H7 (cell line): ENCODE measurements around the gene ERC1. TPM values are rescaled to one million over a fixed set of nuclear protein-coding genes. Genes with fewer than 3 reads are reported as not detected.
"Not testable (repeated sequence)": the region's sequence is repeated elsewhere in the genome, so short reads cannot be mapped to it uniquely, and the experiment has no call there.

Source experiments
- DNase-seq: peaks from one replicate; pipeline ENCODE4 v3.0.0; 2012
- H3K27me3 ChIP-seq: 2 replicates; pipeline ENCODE4 v1.6.0; 2011; ENCODE audit warnings: mild to moderate bottlenecking, low read length; ENCODE audit not compliant: control insufficient read depth, insufficient read depth
- H3K36me3 ChIP-seq: replicated peaks from 2 replicates; pipeline ENCODE4 v1.5.1; 2011; ENCODE audit warnings: low read length; ENCODE audit not compliant: control insufficient read depth, insufficient read depth
- H3K4me3 ChIP-seq: 2 replicates; pipeline ENCODE4 v1.5.1; 2011; ENCODE audit warnings: low read depth, mild to moderate bottlenecking, control low read depth, low read length, moderate library complexity; ENCODE audit not compliant: insufficient read depth
- total RNA-seq: library from RNA; depleted of rRNA; stranded (reverse); fragments of >200 nt; shearing (Covaris generic); gene quantifications from 2 replicates; pipeline ENCODE4 v1.2.3, GENCODE V29; 2014

The ERC1 gene
- total RNA-seq, 1 experiment from 2014 or later, result 10.3 TPM

- no peak for DNase-seq
- H3K27me3 ChIP-seq, result no peaks in the 10 kb centered on the region
- H3K4me3 ChIP-seq, result no peak overlapping the region
- H3K36me3 ChIP-seq, result no peaks in the 10 kb centered on the region
Measured at GRCh38 chr12:1226951-1227350, 235.9 kb downstream of the ERC1 start.

- DNase-seq, result no peak
- Histone ChIP-seq H3K4me3 (no peak overlapping the region), H3K27me3 (no peaks in the 10 kb centered on the region), H3K36me3 (no peaks in the 10 kb centered on the region)
Measured at GRCh38 chr12:1234073-1234472, 243.1 kb downstream of the ERC1 start.

DNA sequence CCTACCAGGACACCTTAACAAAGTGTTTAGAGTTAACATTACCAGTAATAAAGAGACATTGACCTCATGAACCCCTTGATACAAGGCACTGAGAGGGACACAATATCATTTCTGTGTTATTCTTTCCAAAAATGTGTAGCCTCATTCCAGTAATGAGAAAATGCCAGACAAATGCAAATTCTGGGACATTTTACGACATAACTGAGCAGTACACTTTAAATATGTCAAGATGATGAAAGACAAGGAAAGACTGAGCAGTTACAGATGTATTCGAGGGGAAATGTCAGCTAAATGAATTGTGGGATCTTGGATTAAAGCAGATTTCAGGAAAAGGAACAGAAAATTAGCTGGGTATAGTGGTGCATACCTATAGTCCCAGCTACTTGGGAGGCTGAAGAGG lies 255.6 kb downstream of the ERC1 start:
- Histone ChIP-seq H3K36me3 (no peaks in the 10 kb centered on the region), H3K27me3 (no peaks in the 10 kb centered on the region)

DNA sequence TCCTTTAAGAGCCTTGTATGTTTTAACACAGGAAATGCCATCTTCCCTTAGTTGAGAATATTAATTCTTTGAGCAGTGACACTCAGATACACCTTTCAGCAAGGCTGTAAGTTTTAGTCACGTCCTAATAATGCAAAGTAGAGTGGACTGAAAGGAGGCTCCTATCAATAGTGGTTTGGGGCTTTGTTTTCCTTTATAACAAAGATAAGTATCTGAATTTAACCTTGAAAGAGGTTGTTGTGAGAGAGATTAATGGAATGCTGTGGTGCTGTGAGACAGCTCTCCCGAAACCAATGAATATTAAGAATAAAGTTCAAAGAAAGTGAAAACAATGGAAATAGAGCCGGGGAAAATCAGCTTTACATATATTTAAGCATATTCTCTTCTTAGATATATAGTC lies 259.6 kb downstream of the ERC1 start:
- Histone ChIP-seq H3K27me3 (no peaks in the 10 kb centered on the region), H3K4me3 (no peak overlapping the region), H3K36me3 (no peaks in the 10 kb centered on the region)
- no peak for DNase-seq

More for the DNA sequence above, 255.6 kb downstream of the ERC1 start:
- no peak overlapping the region for H3K4me3 ChIP-seq
- DNase-seq, result no peak

GRCh38 chr12:1252758-1253157 lies 261.7 kb downstream of the ERC1 start:
- no peak overlapping the region for H3K4me3 ChIP-seq
- H3K36me3 ChIP-seq, result no peaks in the 10 kb centered on the region
- no peaks in the 10 kb centered on the region for H3K27me3 ChIP-seq
- no peak for DNase-seq

- H3K27me3 ChIP-seq, H3K36me3 ChIP-seq, H3K4me3 ChIP-seq, DNase-seq: not testable (repeated sequence)
Measured at GRCh38 chr12:1255125-1255524, 264.1 kb downstream of the ERC1 start.

DNA sequence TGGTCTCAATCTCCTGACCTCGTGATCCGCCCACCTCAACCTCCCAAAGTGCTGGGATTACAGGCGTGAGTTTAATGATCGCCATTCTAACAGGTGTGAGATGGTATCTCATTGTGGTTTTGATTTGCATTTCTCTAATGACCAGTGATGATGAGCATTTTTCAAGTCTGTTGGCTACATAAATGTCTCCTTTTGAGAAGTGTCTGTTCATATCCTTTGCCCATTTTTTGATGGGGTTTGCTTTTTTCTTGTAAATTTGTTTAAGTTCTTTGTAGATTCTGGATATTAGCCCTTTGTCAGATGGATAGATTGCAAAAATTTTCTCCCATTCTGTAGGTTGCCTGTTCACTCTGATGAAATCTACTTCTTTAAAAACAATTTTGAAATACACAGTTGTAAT lies 264.8 kb downstream of the ERC1 start:
- not testable (repeated sequence) for H3K36me3 ChIP-seq, H3K4me3 ChIP-seq, H3K27me3 ChIP-seq, DNase-seq

DNA sequence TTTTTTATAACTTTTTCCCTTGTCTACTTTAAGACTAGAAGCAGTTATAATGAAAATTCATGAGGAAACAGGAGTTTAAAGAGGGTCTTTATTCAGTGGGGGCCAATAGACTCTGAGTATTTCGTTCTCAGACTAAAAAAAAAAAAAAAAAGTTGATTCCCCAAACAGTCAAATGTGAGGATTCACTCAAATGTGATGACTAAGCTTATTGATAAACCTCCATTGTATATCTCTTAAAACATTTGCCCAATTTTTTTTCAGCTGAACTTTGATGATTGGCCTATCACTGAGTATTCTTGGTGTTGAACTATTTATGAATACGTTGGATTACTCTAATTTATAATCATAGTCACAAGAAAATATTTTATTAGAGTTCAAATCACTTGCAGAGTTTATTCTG lies 265.3 kb downstream of the ERC1 start:
- Histone ChIP-seq H3K27me3 (no peaks in the 10 kb centered on the region), H3K36me3 (no peaks in the 10 kb centered on the region), H3K4me3 (no peak overlapping the region)
- DNase-seq, result no peak

- no peak overlapping the region for H3K4me3 ChIP-seq
- no peaks in the 10 kb centered on the region for H3K36me3 ChIP-seq
- no peak for DNase-seq
- H3K27me3 ChIP-seq, result no peaks in the 10 kb centered on the region
Measured at GRCh38 chr12:1256991-1257390, 266.0 kb downstream of the ERC1 start.

DNA sequence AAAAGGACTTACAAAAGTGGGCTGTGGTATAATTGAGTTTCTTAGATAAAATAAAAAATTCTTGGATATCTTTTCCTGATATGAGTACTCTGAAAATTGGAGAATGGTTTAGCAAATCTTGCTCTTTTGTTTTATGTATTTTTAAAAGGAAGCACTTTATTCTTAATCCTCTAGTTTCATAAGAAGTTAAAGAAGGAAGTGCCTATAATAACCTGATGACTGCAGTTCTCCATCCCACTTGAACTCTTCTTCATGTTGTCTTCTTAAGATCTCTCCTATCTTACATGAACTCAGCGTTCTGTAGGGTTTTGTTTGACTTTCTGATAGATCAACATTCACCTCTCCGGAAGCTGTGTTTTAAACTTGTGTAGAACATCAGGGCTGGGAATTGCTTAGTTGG lies 271.0 kb downstream of the ERC1 start:
- no peak for DNase-seq
- Histone ChIP-seq H3K27me3 (no peaks in the 10 kb centered on the region), H3K36me3 (no peaks in the 10 kb centered on the region; the same call in none of the 2 replicates), H3K4me3 (no peak overlapping the region)

DNA sequence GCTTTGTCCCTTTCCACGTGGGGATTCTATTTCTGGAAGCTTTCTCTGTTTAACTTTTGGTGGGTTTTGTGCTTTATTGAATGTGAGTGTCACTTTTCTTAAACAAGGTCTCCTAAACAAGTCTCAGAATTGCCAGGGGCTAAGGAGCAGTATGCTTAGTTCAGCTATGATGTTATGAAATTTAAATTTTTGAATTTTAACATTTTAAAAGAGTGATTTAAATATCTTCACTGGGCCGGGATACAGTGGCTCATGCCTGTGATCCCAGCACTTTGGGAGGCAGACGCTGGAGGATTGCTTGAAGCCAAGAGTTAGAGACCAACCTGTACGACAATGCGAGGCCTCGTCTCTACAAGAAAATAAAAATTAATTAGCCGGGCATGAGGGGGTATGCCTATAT lies 276.2 kb downstream of the ERC1 start:
- Histone ChIP-seq H3K4me3 (no peak overlapping the region), H3K27me3 (no peaks in the 10 kb centered on the region), H3K36me3 (no peaks in the 10 kb centered on the region; the same call in none of the 2 replicates)
- DNase-seq, result no peak

GRCh38 chr12:1272142-1272541 lies 281.1 kb downstream of the ERC1 start:
- no peak for DNase-seq
- Histone ChIP-seq H3K4me3 (no peak overlapping the region), H3K36me3 (no peaks in the 10 kb centered on the region)

GRCh38 chr12:1273051-1273450 lies 282.0 kb downstream of the ERC1 start:
- Histone ChIP-seq H3K36me3 (no peaks in the 10 kb centered on the region), H3K4me3 (no peak overlapping the region), H3K27me3 (no peaks in the 10 kb centered on the region)
- no peak for DNase-seq

More at GRCh38 chr12:1272142-1272541, 281.1 kb downstream of the ERC1 start:
- H3K27me3 ChIP-seq, result no peaks in the 10 kb centered on the region

DNA sequence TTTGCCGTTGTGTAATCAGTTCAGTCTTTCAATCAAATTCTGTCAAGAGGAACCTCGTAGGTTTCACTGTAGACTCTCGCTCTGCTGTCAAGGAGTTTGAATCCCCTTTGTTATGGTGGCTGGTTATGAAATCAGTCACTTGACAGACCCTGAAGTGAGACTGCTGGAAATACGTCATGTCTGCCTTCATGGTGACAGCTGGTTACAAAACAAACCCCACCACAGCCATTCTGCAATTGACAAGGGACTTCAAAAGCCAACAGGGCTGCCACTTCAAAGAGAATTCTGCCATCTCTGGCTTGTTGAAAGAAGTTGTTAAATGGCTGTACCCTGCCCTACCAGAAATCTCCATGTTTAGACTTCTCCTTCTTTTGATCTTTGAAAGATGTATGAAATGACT lies 286.9 kb downstream of the ERC1 start:
- no peaks in the 10 kb centered on the region for H3K27me3 ChIP-seq
- H3K36me3 ChIP-seq, result no peaks in the 10 kb centered on the region
- no peak for DNase-seq
- no peak overlapping the region for H3K4me3 ChIP-seq

DNA sequence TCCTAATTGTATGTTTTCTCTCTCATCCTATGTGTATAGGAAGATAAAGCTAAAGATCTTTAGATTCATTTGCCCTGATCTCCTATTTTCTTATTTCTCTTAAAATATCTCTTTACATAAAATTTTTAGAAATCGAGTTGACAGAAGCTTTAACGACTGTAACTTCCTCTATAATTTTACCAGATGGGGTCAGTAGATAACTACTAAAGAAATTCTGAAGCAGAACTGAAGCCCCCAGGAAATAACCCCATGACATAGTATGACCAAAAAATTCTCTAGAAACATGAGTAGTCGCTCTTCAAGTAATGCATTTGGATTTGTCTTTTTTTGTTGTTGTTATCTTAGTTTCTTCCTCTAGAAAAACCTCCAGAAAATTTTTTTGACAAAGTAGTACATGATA lies 288.0 kb downstream of the ERC1 start:
- H3K4me3 ChIP-seq, result no peak overlapping the region
- H3K36me3 ChIP-seq, result no peaks in the 10 kb centered on the region
- no peak for DNase-seq
- no peaks in the 10 kb centered on the region for H3K27me3 ChIP-seq

GRCh38 chr12:1280059-1280458 lies 289.0 kb downstream of the ERC1 start:
- Histone ChIP-seq H3K36me3 (no peaks in the 10 kb centered on the region), H3K4me3 (no peak overlapping the region), H3K27me3 (no peaks in the 10 kb centered on the region)
- DNase-seq, result no peak
